Naive thymus-derived CD4-positive, alpha-beta T cell (primary cell): Measurements from ENCODE around the gene USP3. TPM values are rescaled to one million over a fixed set of nuclear protein-coding genes. Genes with fewer than 3 reads are reported as not detected.

Source experiments
- ATAC-seq: fragments of 150-1000 bp; cut with Tn5 transposase; 2 replicates; pipeline ENCODE4 v1.10.0; 2021; ENCODE audit warnings: mild to moderate bottlenecking, moderate library complexity
- CTCF ChIA-PET: fragments of 350-600 bp; sonication (Branson Sonifier 250); formaldehyde crosslinking; loops from one replicate; lab custom pipeline; 2021; ENCODE audit warnings: antibody characterized with exemption; lab: Charles Lee
- POLR2A ChIA-PET: fragments of 350-600 bp; sonication (Branson Sonifier 250); formaldehyde crosslinking; loops from one replicate; lab custom pipeline; 2021; ENCODE audit warnings: antibody characterized with exemption, inconsistent platforms; lab: Charles Lee
- DNase-seq, 9 donors: peaks; one replicate each; pipeline versions ENCODE4 v3.0.0 to v3.0.0-alpha.2; 2020 to 2022; ENCODE audit warnings: mixed read lengths in 1 of 9
- H3K27ac ChIP-seq: one replicate; pipeline ENCODE4 v1.7.0; 2013; ENCODE audit warnings: mild to moderate bottlenecking, low read depth, low read length, moderate library complexity
- H3K27me3 ChIP-seq, 2 donors: one replicate each; pipeline ENCODE4 v1.7.0; 2013; ENCODE audit warnings: low read length in 2 of 2, mild to moderate bottlenecking in 2 of 2, moderate library complexity in 2 of 2; ENCODE audit not compliant: control insufficient read depth in 2 of 2, insufficient read depth in 2 of 2
- H3K36me3 ChIP-seq, 3 experiments: 1 replicate in 2 of 3; 2 replicates in 1 of 3; pipeline ENCODE4 v1.7.0; 2013; ENCODE audit warnings: low read length in 3 of 3, mild to moderate bottlenecking in 3 of 3, moderate library complexity in 1 of 3; ENCODE audit not compliant: insufficient read depth in 3 of 3, control insufficient read depth in 2 of 3
- H3K4me1 ChIP-seq, 2 donors: one replicate each; pipeline ENCODE4 v1.7.0; 2013; ENCODE audit warnings: low read length in 2 of 2, mild to moderate bottlenecking in 2 of 2, moderate library complexity in 1 of 2; ENCODE audit not compliant: control insufficient read depth in 2 of 2, insufficient read depth in 2 of 2
- H3K4me3 ChIP-seq: 2 replicates; pipeline ENCODE4 v1.7.0; 2013; ENCODE audit warnings: mild to moderate bottlenecking, low read length
- H3K9me3 ChIP-seq, 3 experiments: 1 replicate in 2 of 3; 2 replicates in 1 of 3; pipeline ENCODE4 v1.7.0; 2013; ENCODE audit warnings: low read length in 3 of 3; ENCODE audit not compliant: control insufficient read depth in 2 of 3
- H3K27ac Mint-ChIP-seq, 9 donors: one replicate each; pipeline ENCODE4 v1.8.0; 2020 to 2022; ENCODE audit warnings: mixed read lengths in 9 of 9, mild to moderate bottlenecking in 8 of 9, moderate library complexity in 5 of 9, inconsistent platforms in 2 of 9
- H3K27me3 Mint-ChIP-seq, 5 donors: one replicate each; pipeline ENCODE4 v1.8.0; 2021 to 2022; ENCODE audit warnings: mixed read lengths in 5 of 5, mild to moderate bottlenecking in 1 of 5
- H3K36me3 Mint-ChIP-seq, 5 donors: one replicate each; pipeline ENCODE4 v1.8.0; 2020 to 2022; ENCODE audit warnings: mixed read lengths in 5 of 5, mild to moderate bottlenecking in 3 of 5, inconsistent platforms in 1 of 5
- H3K4me1 Mint-ChIP-seq, 7 donors: one replicate each; pipeline ENCODE4 v1.8.0; 2020 to 2022; ENCODE audit warnings: mixed read lengths in 7 of 7, mild to moderate bottlenecking in 3 of 7, inconsistent platforms in 1 of 7
- H3K4me3 Mint-ChIP-seq, 10 donors: one replicate each; pipeline ENCODE4 v1.8.0; 2020 to 2022; ENCODE audit warnings: mild to moderate bottlenecking in 10 of 10, mixed read lengths in 10 of 10, moderate library complexity in 6 of 10, inconsistent platforms in 2 of 10
- H3K9me3 Mint-ChIP-seq, 11 donors: one replicate each; pipeline ENCODE4 v1.8.0; 2020 to 2022; ENCODE audit warnings: mixed read lengths in 11 of 11, mild to moderate bottlenecking in 4 of 11, inconsistent platforms in 1 of 11, moderate library complexity in 1 of 11
- intact Hi-C, 2 donors: fragments of 100-400 bp; cut with micrococcal nuclease; formaldehyde crosslinking; loops; one replicate each; pipeline ENCODE4 v1.15.1; 2023
- polyA plus RNA-seq, 2 donors: library from polyadenylated mRNA; unstranded; fragments of 300-500 nt; fragmentation: Illumina TruSeq; gene quantifications; one replicate each; pipeline ENCODE4 v1.2.3, GENCODE V29; 2021
- total RNA-seq, 6 experiments: library from RNA in 5 of 6; stranded (reverse) in 5 of 6; gene quantifications; 1 replicate in 5 of 6; 2 replicates in 1 of 6; pipeline ENCODE4 v1.2.3 and lab custom pipeline; 2021 to 2026

Gene USP3
- total and polyA plus RNA-seq, 7 experiments from 2014 or later: 53.3 to 288 (median 140) TPM

- Histone ChIP-seq H3K27ac (peak overlapping the region; percentile 97), H3K4me3 (peak overlapping the region; percentile 6), H3K9me3 (no peaks in the 10 kb centered on the region), H3K36me3 (no peaks in the 10 kb centered on the region), H3K27me3 (no peaks in the 10 kb centered on the region), H3K4me1 (peaks cover 84 to 91% of the 10 kb centered on the region in 2 donors)
- POLR2A ChIA-PET: interaction anchor here (0.6 to 13.2 kb wide), 16 partner anchors 7 to 1397 kb away, joined by 3 to 281 read pairs (median 4); partner anchors contain the start of gene USP3
- DNase-seq (peak; percentile 52 to 89 (median 82)), ATAC-seq (peak; percentile 90)
- Mint-ChIP-seq H3K4me3 (no peak overlapping the region), H3K27ac (no peak overlapping the region), H3K9me3 (no peaks in the 10 kb centered on the region), H3K36me3 (peaks cover 0 to 3% (median 0%) of the 10 kb centered on the region in 5 donors), H3K4me1 (peaks cover 17 to 80% (median 57%) of the 10 kb centered on the region in 7 donors), H3K27me3 (no peaks in the 10 kb centered on the region)
- CTCF ChIA-PET: interaction anchor here (0.6 to 4.6 kb wide), 7 partner anchors 8 to 47 kb away, joined by 3 to 50 read pairs (median 11); partner anchors contain the start of gene USP3
- intact Hi-C loops: loop anchor here (1.0 kb wide), 2 partner anchors 11 to 19 kb away; no protein-coding TSS in a partner anchor
Observed at GRCh38 chr15:63497642-63498467, 6.5 kb upstream of the USP3 start.

GRCh38 chr15:63499175-63499549, 5.2 kb upstream of the USP3 start:
- peaks cover 4 to 76% (median 55%) of the 10 kb centered on the region in 7 donors for H3K4me1 Mint-ChIP-seq

GRCh38 chr15:63499611-63500010, 4.8 kb upstream of the USP3 start:
- intact Hi-C loops: loop anchor here in 1 of 2 donors (5.0 to 10.0 kb wide), 3 partner anchors 335 to 1393 kb away; partner anchors contain the start of genes HERC1 and LACTB
- H3K27ac ChIP-seq: peak overlapping the region; percentile 97
- CTCF ChIA-PET: interaction anchor here (4.6 kb wide), 1 partner anchor 12 kb away, joined by 50 read pairs; no protein-coding TSS in a partner anchor

More at GRCh38 chr15:63499175-63499549, 5.2 kb upstream of the USP3 start:
- Histone ChIP-seq H3K9me3 (no peaks in the 10 kb centered on the region), H3K4me3 (peak overlapping the region; percentile 7), H3K27ac (peak overlapping the region; percentile 97), H3K27me3 (no peaks in the 10 kb centered on the region), H3K36me3 (no peaks in the 10 kb centered on the region), H3K4me1 (peaks cover 91% of the 10 kb centered on the region in 2 donors)
- Mint-ChIP-seq H3K36me3 (peaks cover 0 to 3% (median 0%) of the 10 kb centered on the region in 5 donors), H3K4me3 (peak overlapping the region in 5 of 10 donors; percentile 30 to 58 (median 42)), H3K27ac (no peak overlapping the region), H3K27me3 (no peaks in the 10 kb centered on the region), H3K9me3 (no peaks in the 10 kb centered on the region)
- POLR2A ChIA-PET: interaction anchor here (1.7 to 13.2 kb wide), 4 partner anchors 11 to 32 kb away, joined by 4 to 281 read pairs (median 40); no protein-coding TSS in a partner anchor
- CTCF ChIA-PET: interaction anchor here (4.6 kb wide), 1 partner anchor 12 kb away, joined by 50 read pairs; no protein-coding TSS in a partner anchor
- no peak for DNase-seq
- intact Hi-C loops: no loop called here
- ATAC-seq: no peak

GRCh38 chr15:63500265-63501250, 3.8 kb upstream of the USP3 start:
- H3K4me1 ChIP-seq: peaks cover 79% of the 10 kb centered on the region in 2 donors
- Mint-ChIP-seq H3K27ac (peak overlapping the region in 4 of 9 donors; percentile 50 to 99 (median 99)), H3K4me3 (peak overlapping the region; percentile 38 to 96 (median 92)), H3K36me3 (peaks cover 0 to 3% (median 0%) of the 10 kb centered on the region in 5 donors), H3K27me3 (no peaks in the 10 kb centered on the region), H3K4me1 (peaks cover 0 to 65% (median 51%) of the 10 kb centered on the region in 7 donors), H3K9me3 (no peaks in the 10 kb centered on the region)
- peaks cover 0 to 3% (median 0%) of the 10 kb centered on the region in 3 experiments for H3K36me3 ChIP-seq
- CTCF ChIA-PET: interaction anchor here (0.6 to 6.6 kb wide), 4 partner anchors 13 to 32 kb away, joined by 3 to 70 read pairs (median 8); no protein-coding TSS in a partner anchor
- ATAC-seq: no peak
- peak overlapping the region; percentile 36 for H3K4me3 ChIP-seq
- H3K27ac ChIP-seq: peak overlapping the region; percentile 97
- POLR2A ChIA-PET: interaction anchor here (0.6 to 8.8 kb wide), 6 partner anchors 8 to 99 kb away, joined by 3 to 392 read pairs (median 29); no protein-coding TSS in a partner anchor
- H3K27me3 ChIP-seq: no peaks in the 10 kb centered on the region
- DNase-seq: no peak
- intact Hi-C loops: loop anchor here in 1 of 2 donors (5.0 to 10.0 kb wide), 3 partner anchors 334 to 1392 kb away; partner anchors contain the start of genes HERC1 and LACTB
- no peaks in the 10 kb centered on the region for H3K9me3 ChIP-seq

More at GRCh38 chr15:63499611-63500010, 4.8 kb upstream of the USP3 start:
- Histone ChIP-seq H3K27me3 (no peaks in the 10 kb centered on the region), H3K36me3 (peaks cover 0 to 2% (median 0%) of the 10 kb centered on the region in 3 experiments), H3K4me1 (peaks cover 88% of the 10 kb centered on the region in 2 donors), H3K4me3 (peak overlapping the region; percentile 21), H3K9me3 (no peaks in the 10 kb centered on the region)
- H3K9me3 Mint-ChIP-seq: no peaks in the 10 kb centered on the region
- H3K36me3 Mint-ChIP-seq: peaks cover 0 to 3% (median 0%) of the 10 kb centered on the region in 5 donors
- no peaks in the 10 kb centered on the region for H3K27me3 Mint-ChIP-seq
- DNase-seq: no peak
- H3K4me1 Mint-ChIP-seq: peaks cover 0 to 72% (median 51%) of the 10 kb centered on the region in 7 donors
- H3K27ac Mint-ChIP-seq: peak overlapping the region in 4 of 9 donors; percentile 51 to 99 (median 99)
- POLR2A ChIA-PET: interaction anchor here (4.5 to 13.2 kb wide), 2 partner anchors 11 to 21 kb away, joined by 71 to 281 read pairs; no protein-coding TSS in a partner anchor
- no peak for ATAC-seq
- H3K4me3 Mint-ChIP-seq: peak overlapping the region in 5 of 10 donors; percentile 31 to 96 (median 87)

DNA sequence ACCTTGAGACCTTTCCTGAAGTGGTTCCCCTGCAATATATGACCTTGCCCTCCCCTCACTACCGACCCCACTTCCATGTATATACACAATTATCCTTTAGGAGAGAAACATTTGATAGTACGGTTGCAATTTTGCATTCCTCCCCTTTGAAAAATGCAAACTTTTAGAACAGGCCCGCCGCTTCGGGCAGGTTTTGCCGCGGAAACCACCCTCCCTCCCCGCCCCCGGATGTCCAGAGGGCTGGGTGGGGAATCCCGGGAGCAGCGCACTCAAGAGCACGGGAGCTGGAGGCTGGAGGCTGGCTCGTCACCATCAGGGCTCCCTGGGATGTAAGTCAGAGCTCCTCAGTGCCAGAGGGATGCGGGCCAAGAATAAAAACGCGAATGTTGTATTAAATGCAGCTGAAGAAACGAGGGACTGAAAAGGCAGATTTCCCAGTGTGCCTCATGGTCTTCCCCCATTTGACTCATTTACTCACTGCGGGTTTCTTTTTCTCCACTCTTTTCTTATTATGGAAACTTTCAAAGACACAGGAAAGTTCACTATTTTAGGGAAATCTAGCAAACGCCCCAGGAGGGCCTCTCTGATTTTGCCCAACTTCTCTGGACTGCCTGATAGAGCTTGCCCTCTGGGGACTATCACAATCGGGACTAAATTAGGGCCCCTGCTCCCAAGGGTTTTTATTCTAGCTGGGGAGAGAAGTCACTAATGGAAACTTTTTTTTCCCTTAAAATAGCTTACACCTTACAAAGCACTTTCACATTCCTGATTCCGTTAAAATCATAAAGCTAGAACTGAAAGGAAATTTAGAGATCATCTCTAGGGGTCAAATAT, 2.9 kb upstream of the USP3 start:
- no peaks in the 10 kb centered on the region for H3K27me3 Mint-ChIP-seq
- CTCF ChIA-PET: interaction anchor here (0.6 to 6.6 kb wide), 5 partner anchors 14 to 33 kb away, joined by 3 to 70 read pairs (median 5); no protein-coding TSS in a partner anchor
- H3K4me1 Mint-ChIP-seq: peaks cover 2 to 58% (median 54%) of the 10 kb centered on the region in 7 donors
- no peak for ATAC-seq
- H3K4me1 ChIP-seq: peaks cover 70 to 74% of the 10 kb centered on the region in 2 donors
- H3K36me3 ChIP-seq: peaks cover 0 to 3% (median 0%) of the 10 kb centered on the region in 3 experiments
- H3K4me3 Mint-ChIP-seq: peak overlapping the region; percentile 52 to 96 (median 92)
- H3K36me3 Mint-ChIP-seq: peaks cover 0 to 5% (median 0%) of the 10 kb centered on the region in 5 donors
- H3K9me3 ChIP-seq: no peaks in the 10 kb centered on the region
- peak overlapping the region; percentile 36 for H3K4me3 ChIP-seq
- DNase-seq: peak in 3 of 9 donors; percentile 29 to 63 (median 55)
- H3K27ac ChIP-seq: peak overlapping the region; percentile 97
- intact Hi-C loops: loop anchor here (2.0 to 10.0 kb wide), 5 partner anchors 225 to 1391 kb away; partner anchors contain the start of genes APH1B (in 1 of the 2), HERC1 (in 1 of the 2) and LACTB (in 1 of the 2)
- POLR2A ChIA-PET: interaction anchor here (0.6 to 8.8 kb wide), 7 partner anchors 9 to 98 kb away, joined by 3 to 392 read pairs (median 4); no protein-coding TSS in a partner anchor
- no peaks in the 10 kb centered on the region for H3K27me3 ChIP-seq
- H3K27ac Mint-ChIP-seq: peak overlapping the region in 4 of 9 donors; percentile 97 to 99 (median 99)
- H3K9me3 Mint-ChIP-seq: no peaks in the 10 kb centered on the region
